Stimulated activated CD4-positive, alpha-beta T cell treated with anti-CD3 and anti-CD28 coated beads, Interleukin-12 subunit alpha, Interleukin-12 subunit beta, amount 100 ng/mL, for 24 hours (primary cell): ENCODE data around the gene CT83.

Experiments
- DNase-seq, 2 experiments: peaks; one replicate each; pipeline ENCODE4 v3.0.0-alpha.2; 2020; ENCODE audit warnings: low read depth in 2 of 2

CT83 gene, protein sequence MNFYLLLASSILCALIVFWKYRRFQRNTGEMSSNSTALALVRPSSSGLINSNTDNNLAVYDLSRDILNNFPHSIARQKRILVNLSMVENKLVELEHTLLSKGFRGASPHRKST

DNA sequence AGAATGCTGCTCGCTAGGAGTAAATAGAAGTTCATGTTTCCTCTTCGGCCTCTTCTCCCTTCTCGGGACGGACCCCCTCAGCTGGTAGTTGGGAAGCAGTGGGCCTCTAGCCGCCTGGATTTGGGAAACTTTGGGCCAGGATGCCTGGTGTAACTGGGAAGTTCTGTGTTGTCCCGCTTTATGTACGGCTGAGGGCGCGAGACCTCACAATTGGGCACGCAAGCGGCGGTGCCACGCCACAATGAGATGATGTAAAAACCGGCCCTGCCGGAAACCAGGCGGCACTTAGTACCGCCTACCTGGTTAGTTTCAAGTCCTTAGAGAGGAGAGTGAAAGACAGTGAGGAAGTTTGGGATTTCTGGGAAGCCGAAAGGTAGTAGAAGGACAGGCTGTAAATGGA, at the start of gene CT83:
Gene CT83 (minus strand): TSS at position 155 of the 400 bp plus-strand sequence. CDS start 120 bp downstream, at position 35.
- no peak for DNase-seq

DNA sequence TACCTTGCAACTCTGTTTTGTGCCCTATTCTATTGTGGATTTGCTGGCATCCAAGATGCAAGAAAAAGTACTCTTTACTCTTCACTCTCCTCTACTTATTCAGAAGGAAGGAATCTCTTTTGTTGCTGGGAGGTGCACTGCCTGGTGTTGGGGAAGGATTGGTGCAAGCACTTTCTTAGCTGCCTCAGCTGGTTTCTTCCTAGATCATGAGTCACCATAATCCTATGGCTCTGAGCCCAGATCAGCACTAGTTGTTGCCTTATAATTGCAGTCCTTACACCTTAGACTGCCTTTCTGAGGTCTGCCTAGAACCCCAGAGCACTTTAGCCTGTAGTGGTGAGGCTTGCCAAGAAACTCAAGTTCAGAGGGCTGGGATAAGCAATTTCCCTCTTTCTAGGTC, 37.0 kb upstream of the CT83 start:
- no peak for DNase-seq

DNA sequence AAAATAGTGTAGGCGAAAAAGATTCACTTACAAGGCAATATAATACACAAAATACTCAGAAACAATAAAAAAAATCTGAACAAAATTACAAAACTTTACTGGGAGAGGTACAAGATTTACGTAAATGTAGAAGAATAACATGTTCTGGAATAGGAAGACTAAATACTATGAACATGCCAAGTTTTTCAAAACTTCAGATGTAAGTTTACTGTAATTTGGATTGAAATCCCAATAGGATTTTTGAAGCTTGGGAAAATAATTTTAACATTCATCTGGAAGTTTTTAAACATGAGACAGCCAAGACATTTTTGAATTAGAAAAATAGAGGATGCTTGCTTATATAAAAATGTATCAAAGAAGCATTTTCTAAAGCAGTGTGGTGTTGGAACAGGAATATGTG, 30.5 kb upstream of the CT83 start:
- no peak for DNase-seq

DNA sequence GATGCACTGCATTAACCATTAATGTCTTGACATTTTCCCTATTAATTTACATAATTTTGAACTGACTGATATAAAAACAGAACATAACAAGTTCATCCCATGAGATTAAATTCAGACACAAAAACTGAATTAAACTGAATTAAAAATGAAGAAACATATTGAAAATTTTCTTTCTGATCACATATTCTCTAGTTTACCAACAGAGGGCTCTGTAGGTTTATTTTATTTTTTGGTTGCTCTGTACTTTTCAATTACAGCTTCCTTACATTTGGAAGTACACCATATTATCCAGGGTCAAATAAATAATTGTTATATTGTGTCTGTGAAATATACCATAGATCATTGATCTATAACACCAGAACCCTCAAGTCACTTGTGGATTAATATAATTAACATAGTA, 27.3 kb upstream of the CT83 start:
- no peak for DNase-seq

DNA sequence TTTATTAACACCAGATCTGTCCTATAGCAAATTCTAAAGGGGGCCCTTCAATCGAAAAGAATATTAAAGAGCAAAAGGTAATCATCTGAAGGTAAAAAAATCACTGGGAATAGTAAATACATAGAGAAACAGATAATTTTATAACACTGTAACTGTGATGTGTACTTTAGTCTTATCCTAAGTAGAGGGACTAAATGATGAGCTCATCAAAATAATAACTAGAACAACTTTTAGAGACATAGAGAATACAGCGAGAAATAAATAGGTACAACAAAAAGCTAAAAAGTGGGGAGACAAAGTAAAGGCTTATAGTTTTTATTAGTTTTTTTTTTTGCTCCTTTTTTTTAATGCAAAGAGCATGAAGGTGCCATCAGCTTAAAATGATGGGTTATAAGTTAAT, 17.3 kb upstream of the CT83 start:
- DNase-seq, result no peak

DNA sequence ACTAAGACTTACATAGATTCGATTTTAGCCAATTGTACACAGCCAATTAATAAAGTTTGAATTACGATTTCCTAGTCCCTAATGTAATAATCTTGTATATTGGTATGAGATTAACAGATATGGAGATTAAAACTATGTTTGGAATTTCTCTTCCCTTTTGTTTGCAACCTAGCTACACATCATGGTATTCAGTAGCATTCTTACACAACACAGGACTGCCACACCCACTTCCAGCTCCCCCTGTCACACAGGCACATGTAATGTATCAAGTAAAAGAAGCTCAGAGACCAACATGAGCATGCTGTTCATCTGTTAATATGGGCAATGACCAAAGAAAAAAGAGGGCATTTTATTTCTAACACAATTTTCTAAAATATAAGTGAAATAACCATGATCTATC, 13.6 kb downstream of the CT83 start:
- no peak for DNase-seq

DNA sequence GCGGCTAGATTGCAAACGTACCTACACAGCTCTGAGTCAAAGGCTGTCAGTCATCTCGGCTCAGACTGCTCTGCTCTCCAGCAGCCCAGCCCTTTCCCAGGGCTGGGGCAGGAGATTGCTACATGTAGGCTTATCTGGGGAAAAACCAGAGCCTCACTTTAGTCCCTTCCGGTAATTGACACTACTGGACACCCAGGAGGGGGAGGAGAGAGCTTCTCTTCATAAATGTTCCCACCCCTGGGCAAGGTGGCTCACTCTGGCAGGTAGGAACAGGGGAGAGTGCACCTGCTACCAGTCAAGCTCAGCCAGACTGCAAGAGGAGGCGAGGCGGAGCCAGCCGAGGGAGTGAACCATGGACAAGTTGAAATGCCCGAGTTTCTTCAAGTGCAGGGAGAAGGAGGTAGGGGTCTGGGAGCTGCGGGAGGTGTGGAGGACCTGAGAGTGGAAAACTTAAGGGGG, 26.4 kb downstream of the CT83 start, which contains the start of gene SLC6A14:
Gene SLC6A14 (plus strand): TSS at position 249 of the 459 bp plus-strand sequence. CDS start 104 bp downstream, at position 353.
- no peak for DNase-seq

DNA sequence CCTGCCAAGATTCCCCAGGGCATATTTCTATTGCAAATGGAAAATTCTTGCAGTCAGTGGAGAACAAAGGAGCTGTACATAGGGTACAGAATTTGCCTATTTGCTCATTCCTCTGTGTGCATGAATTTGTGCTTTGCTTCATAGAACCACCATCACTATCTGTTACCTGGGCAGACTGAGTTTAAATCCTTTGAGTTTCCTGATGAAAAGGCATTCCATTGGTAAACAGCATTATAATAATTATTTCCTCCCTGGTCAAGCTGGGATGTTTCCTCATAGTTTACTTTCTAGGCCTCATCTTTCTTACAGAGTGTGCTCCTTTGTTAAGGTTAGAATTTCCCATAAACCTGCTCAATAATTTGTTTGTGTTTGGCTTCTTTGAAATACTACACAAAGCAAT, 27.2 kb downstream of the CT83 start:
- no peak for DNase-seq

DNA sequence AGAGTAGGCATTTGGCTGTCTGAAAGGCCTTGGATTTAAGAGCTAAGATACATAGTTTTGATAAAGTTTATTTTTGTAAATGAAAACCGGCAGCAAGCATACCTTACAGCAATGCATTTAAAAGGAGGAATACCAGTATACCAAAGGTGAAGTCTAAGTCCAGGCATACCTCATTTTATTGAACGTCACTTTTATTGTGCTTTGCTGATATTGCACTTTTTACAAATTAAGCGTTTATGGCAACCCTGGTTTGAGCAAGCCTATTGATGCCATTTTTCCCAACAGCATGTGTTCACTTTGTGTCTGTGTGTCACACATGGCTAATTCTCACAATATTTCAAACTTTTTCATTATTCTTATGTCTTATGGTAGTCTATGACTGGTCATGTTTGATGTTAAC, 34.8 kb downstream of the CT83 start:
- no peak for DNase-seq

DNA sequence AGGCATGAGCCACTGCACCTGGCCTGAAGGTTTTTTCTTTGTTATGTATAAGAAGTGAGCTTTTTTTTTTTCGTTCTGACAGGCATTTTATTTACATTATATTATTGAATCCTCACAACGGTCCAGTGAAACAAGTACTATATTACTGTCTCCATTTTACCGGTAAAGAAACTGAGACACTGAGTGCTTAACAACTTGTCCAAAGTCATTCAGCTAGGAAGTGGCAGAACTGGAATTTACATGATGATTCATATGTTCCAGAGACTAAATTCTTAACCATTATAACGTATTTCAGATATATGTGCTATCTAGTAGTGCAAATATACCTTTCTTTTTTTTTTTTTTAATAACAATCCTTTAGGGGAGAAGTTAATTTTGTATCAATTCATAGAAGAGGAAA, 44.8 kb downstream of the CT83 start:
- no peak for DNase-seq

DNA sequence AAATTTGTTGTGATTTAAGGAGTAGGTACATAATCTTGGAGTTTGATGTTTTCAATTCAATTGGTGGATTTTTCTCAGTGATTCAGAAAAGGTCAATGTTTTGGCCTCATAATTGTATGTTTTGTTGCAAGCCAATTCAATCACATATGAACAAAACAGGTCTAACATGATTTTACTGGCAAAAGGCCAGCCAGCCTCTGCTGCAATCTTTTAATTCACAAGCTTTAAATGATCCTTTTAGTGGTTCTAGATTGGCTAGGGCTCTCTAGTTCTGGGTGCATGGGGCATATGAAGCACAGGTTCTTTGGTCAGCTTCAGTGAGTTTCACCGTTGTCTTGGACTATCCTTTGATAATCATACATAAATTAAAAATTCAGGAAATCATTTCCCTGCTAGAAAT, 45.6 kb downstream of the CT83 start:
- DNase-seq, result no peak

DNA sequence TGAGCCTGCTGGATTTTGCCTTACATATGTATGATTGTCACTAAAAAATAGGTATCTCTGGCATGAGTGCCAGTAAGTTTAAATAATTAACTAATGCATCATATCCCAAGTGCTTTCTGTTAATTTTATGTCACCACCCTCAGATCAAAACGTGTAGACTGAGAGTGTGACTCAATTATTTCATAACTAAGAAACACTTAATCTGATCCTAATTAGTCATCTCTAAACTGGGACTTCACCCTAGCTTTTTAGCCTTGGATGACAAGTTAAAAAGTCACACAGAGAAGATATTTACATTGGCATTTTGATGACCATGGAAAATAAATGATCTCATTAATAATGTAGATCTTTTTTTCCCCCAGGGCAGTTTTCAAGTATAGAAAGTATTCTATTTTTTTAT, 49.5 kb downstream of the CT83 start:
- DNase-seq, result no peak
